Kidney (tissue), 14 donors: ENCODE results near the gene CRIM1. TPM values are rescaled to one million over a fixed set of nuclear protein-coding genes. Genes with fewer than 3 reads are reported as not detected.

Experiments
- DNase-seq, 5 donors: peaks; one replicate each; pipeline ENCODE4 v3.0.0-alpha.2; 2013 to 2020
- FAIRE-seq: peaks from 2 replicates; lab custom pipeline; 2012; peaks lifted over from hg19 to GRCh38; lab: Jason Lieb, UNC
- H3K27ac ChIP-seq, 2 donors: one replicate each; pipeline ENCODE4 v1.7.0; 2013; ENCODE audit warnings: low read depth in 2 of 2, low read length in 2 of 2, inconsistent platforms in 1 of 2
- H3K27me3 ChIP-seq: one replicate; pipeline ENCODE4 v1.7.1; 2013; ENCODE audit warnings: low read length, inconsistent platforms; ENCODE audit not compliant: control insufficient read depth, insufficient read depth
- H3K36me3 ChIP-seq, 3 donors: one replicate each; pipeline versions ENCODE4 v1.7.0 to v1.7.1; 2013; ENCODE audit warnings: low read length in 3 of 3, control low read depth in 1 of 3, inconsistent platforms in 1 of 3; ENCODE audit not compliant: insufficient read depth in 3 of 3, control insufficient read depth in 2 of 3
- H3K4me1 ChIP-seq, 3 donors: one replicate each; pipeline versions ENCODE4 v1.7.0 to v1.7.1; 2013; ENCODE audit warnings: low read length in 3 of 3, inconsistent platforms in 1 of 3, low read depth in 1 of 3; ENCODE audit not compliant: control insufficient read depth in 2 of 3, insufficient read depth in 2 of 3
- H3K4me3 ChIP-seq, 3 donors: one replicate each; pipeline versions ENCODE4 v1.7.0 to v1.8.1; 2013; ENCODE audit warnings: low read length in 3 of 3, control low read depth in 1 of 3, inconsistent platforms in 1 of 3
- H3K9ac ChIP-seq, 3 donors: one replicate each; pipeline versions ENCODE4 v1.7.0 to v1.7.1; 2013; ENCODE audit warnings: low read length in 3 of 3, control low read depth in 1 of 3, inconsistent platforms in 1 of 3
- H3K9me3 ChIP-seq, 3 donors: one replicate each; pipeline versions ENCODE4 v1.7.0 to v1.7.1; 2013; ENCODE audit warnings: low read length in 3 of 3, control low read depth in 1 of 3, inconsistent platforms in 1 of 3; ENCODE audit not compliant: control insufficient read depth in 2 of 3, insufficient read depth in 1 of 3
- intact Hi-C: fragments of 100-400 bp; cut with DNase I; formaldehyde crosslinking; loops from one replicate; pipeline ENCODE4 v1.11.1; 2022
- polyA plus RNA-seq: library from polyadenylated mRNA; stranded (reverse); fragments of 350-450 nt; fragmentation: Illumina TruSeq; extraction: RNeasy Lipid Tissue Mini Kit (QIAGEN cat#74804); gene quantifications from one replicate; pipeline ENCODE4 v1.2.3, GENCODE V29; 2014; ENCODE audit warnings: low read depth, low replicate concordance; ENCODE audit not compliant: insufficient read depth
- total RNA-seq: library from RNA; stranded (reverse); fragmentation: NEBNext Ultra II Directional; extraction: Animal tissue kit (Norgen Biotek cat#: 25700); gene quantifications from one replicate; pipeline ENCODE4 v1.2.1, GENCODE V29; 2021
- TF ChIP-seq, protein P1 (sequence below): IDR thresholded peaks from 3 replicates; pipeline ENCODE4 v1.5.1; 2012; ENCODE audit warnings: mild to moderate bottlenecking, moderate library complexity, borderline replicate concordance; ENCODE audit not compliant: insufficient read depth; ENCODE audit errors: extremely low read depth
- donor health status: control.
- donor health status: control.
- donor health status: control.
- donor health status: control.
- donor health status: control.
- donor health status: DM: yes; HTN: yes; CAD: no.
- donor health status: Normal renal cell carcinoma (clear cell type).

CRIM1 gene
- total and polyA plus RNA-seq, 2 donors from 2014 or later: 47.2 to 154 TPM

DNA sequence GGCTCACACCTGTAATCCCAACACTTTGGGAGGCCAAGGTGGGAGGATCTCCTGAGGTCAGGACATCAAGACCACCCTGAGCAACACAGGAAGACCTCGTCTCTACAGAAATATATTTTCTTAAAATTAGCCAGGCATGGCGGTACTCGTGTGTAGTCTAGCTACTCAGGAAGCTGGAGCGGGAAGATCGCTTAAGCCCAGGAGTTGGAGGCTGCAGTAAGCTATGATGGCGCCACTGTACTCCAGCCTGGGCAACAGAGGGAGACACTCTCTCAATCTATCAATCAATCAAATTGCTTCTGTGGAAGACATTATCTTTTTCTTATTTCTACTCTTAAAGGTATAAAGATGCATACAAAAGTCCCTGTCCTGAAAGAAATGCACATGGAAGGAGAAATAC, 231.1 kb downstream of the CRIM1 start:
- no peak overlapping the region for H3K9ac ChIP-seq
- H3K27ac ChIP-seq: no peak overlapping the region
- intact Hi-C loops: no loop called here
- H3K27me3 ChIP-seq: no peaks in the 10 kb centered on the region
- H3K36me3 ChIP-seq: peaks cover 0 to 4% (median 3%) of the 10 kb centered on the region in 3 donors
- FAIRE-seq (no peak), DNase-seq (no peak)
- no peaks in the 10 kb centered on the region for H3K4me1 ChIP-seq
- H3K4me3 ChIP-seq: no peak overlapping the region
- no peaks in the 10 kb centered on the region for H3K9me3 ChIP-seq
- TF ChIP-seq, protein P1, sequence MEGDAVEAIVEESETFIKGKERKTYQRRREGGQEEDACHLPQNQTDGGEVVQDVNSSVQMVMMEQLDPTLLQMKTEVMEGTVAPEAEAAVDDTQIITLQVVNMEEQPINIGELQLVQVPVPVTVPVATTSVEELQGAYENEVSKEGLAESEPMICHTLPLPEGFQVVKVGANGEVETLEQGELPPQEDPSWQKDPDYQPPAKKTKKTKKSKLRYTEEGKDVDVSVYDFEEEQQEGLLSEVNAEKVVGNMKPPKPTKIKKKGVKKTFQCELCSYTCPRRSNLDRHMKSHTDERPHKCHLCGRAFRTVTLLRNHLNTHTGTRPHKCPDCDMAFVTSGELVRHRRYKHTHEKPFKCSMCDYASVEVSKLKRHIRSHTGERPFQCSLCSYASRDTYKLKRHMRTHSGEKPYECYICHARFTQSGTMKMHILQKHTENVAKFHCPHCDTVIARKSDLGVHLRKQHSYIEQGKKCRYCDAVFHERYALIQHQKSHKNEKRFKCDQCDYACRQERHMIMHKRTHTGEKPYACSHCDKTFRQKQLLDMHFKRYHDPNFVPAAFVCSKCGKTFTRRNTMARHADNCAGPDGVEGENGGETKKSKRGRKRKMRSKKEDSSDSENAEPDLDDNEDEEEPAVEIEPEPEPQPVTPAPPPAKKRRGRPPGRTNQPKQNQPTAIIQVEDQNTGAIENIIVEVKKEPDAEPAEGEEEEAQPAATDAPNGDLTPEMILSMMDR: no peak

DNA sequence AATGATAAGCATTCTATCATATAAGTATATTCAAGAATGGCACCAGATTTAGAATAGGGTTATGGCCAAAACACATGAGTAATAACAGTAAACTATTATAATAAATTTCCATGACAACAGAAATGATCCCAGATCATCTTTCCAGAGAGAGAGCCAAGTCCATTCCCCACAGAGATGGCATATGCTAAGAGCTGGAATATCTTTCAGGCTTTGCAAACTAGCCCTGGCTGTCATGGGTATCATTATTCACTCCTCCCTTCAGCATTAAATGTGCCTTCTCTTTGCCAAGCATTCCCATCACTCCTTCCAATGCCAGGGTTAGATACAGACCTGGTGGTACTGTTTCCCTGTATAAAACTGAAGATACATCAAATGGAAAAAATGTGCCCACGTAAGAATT, 231.5 kb downstream of the CRIM1 start:
- H3K27ac ChIP-seq: no peak overlapping the region
- DNase-seq (no peak), FAIRE-seq (no peak)
- intact Hi-C loops: no loop called here
- TF ChIP-seq, protein P1: no peak
- H3K36me3 ChIP-seq: peaks cover 0 to 4% (median 3%) of the 10 kb centered on the region in 3 donors
- no peaks in the 10 kb centered on the region for H3K4me1 ChIP-seq
- H3K9me3 ChIP-seq: no peaks in the 10 kb centered on the region
- no peaks in the 10 kb centered on the region for H3K27me3 ChIP-seq
- H3K4me3 ChIP-seq: no peak overlapping the region
- H3K9ac ChIP-seq: no peak overlapping the region

DNA sequence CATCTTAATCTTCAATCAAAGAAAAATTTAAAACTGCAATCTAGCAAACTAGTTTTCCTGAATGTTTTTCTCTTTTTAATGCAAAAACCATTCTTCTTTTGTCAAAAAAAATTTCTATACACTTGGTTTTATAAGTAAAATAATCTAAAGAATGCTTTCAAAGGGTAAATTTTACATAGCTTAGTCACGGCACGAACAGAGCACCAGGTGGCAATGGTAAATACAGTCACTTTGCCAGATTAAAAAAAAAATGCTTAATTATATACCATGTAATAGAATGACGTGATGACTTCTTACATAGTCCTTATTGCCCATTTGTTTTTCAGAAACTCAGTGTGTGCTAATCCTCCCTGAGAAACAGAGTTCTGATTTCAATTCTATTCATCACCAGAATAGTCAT, 232.0 kb downstream of the CRIM1 start:
- H3K27me3 ChIP-seq: no peaks in the 10 kb centered on the region
- H3K9me3 ChIP-seq: no peaks in the 10 kb centered on the region
- H3K4me3 ChIP-seq: no peak overlapping the region
- peaks cover 0 to 4% (median 3%) of the 10 kb centered on the region in 3 donors for H3K36me3 ChIP-seq
- DNase-seq (no peak), FAIRE-seq (no peak)
- H3K9ac ChIP-seq: no peak overlapping the region
- H3K27ac ChIP-seq: no peak overlapping the region
- no peaks in the 10 kb centered on the region for H3K4me1 ChIP-seq
- TF ChIP-seq, protein P1: no peak
- intact Hi-C loops: no loop called here

- no peaks in the 10 kb centered on the region for H3K27me3 ChIP-seq
- no peak overlapping the region for H3K9ac ChIP-seq
- no peaks in the 10 kb centered on the region for H3K4me1 ChIP-seq
- intact Hi-C loops: no loop called here
- H3K9me3 ChIP-seq: no peaks in the 10 kb centered on the region
- H3K36me3 ChIP-seq: peaks cover 0 to 4% (median 3%) of the 10 kb centered on the region in 3 donors
- no peak overlapping the region for H3K27ac ChIP-seq
- DNase-seq (no peak), FAIRE-seq (no peak)
- no peak overlapping the region for H3K4me3 ChIP-seq
- TF ChIP-seq, protein P1: no peak
Measured at GRCh38 chr2:36589230-36589630, 233.7 kb downstream of the CRIM1 start.
